GM12873 (cell line): ENCODE measurements around the gene OR13C8.
"Not testable (repeated sequence)": the region's sequence is repeated elsewhere in the genome, so short reads cannot be mapped to it uniquely, and the experiment has no call there.

Experiments used
- CTCF ChIP-seq: IDR thresholded peaks from 2 replicates; pipeline ENCODE4 v1.5.1; 2012; ENCODE audit warnings: low read depth, mild to moderate bottlenecking, moderate library complexity, low read length, control low read depth; ENCODE audit not compliant: insufficient read depth; ENCODE audit errors: missing control alignments

The OR13C8 gene

DNA sequence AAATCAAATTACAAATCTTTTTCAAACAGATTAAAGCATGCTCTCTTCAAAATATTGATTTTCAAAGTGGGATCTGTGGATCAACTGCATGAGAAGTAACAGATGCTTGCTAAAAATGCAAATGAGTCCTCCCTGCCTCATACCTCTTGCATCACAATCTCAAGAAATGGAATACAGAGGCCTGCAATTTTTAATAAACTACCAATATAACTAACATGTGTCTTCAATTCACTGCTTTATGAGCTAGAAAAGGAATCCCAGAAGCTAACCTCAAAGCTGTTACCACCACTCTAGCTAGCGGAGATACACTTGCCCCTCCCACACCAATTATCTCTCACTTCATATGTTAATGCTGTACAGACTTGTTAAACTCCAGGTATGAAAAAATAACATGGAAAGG lies 20.7 kb downstream of the OR13C8 start:
- TF ChIP-seq CTCF, result no peak

DNA sequence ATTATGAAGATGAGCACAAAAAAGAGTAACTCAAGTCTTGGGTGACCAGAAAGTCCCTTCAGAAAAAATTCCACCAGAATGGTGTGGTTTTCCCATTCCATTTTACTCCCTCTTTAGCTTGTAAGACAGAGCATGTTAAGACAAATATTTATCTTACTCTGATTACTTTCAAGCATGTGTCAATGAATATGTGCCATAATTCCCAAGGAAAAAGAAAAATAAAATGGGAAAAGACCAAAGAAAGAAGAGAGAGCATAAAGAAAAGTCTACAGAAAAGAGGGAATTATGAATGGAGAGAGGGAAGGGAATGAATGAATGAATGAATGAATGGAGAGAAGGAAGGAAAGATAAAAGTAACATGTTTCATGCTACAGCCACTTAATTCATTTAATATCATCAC lies 30.3 kb downstream of the OR13C8 start, which contains the start of gene OR13C5:
TSS of gene OR13C5 (minus strand) at position 101 of the 400 bp plus-strand sequence. CDS start at position 101, 0 bp downstream.
- TF ChIP-seq CTCF, result not testable (repeated sequence)

GRCh38 chr9:104604801-104605200 lies 35.8 kb downstream of the OR13C8 start:
- no peak for TF ChIP-seq CTCF

DNA sequence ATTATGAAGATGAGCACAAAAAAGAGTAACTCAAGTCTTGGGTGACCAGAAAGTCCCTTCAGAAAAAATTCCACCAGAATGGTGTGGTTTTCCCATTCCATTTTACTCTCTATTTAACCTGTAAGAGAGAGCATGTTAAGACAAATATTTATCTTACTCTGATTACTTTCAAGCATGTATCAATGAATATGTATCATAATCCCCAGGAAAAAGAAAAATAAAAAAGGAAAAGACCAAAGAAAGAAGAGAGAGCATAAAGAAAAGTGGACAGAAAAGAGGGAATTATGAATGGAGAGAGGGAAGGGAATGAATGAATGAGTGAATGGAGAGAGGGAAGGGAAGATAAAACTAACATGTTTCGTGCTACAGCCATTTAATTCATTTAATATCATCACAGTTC lies 36.6 kb downstream of the OR13C8 start, which contains the start of gene OR13C2:
TSS of gene OR13C2 (minus strand) at position 101 of the 400 bp plus-strand sequence. CDS start at position 101, 0 bp downstream.
- not testable (repeated sequence) for TF ChIP-seq CTCF

GRCh38 chr9:104606152-104606551 lies 37.2 kb downstream of the OR13C8 start:
- TF ChIP-seq CTCF, result no peak

- TF ChIP-seq CTCF, result no peak
Measured at GRCh38 chr9:104608336-104608735, 39.4 kb downstream of the OR13C8 start.

DNA sequence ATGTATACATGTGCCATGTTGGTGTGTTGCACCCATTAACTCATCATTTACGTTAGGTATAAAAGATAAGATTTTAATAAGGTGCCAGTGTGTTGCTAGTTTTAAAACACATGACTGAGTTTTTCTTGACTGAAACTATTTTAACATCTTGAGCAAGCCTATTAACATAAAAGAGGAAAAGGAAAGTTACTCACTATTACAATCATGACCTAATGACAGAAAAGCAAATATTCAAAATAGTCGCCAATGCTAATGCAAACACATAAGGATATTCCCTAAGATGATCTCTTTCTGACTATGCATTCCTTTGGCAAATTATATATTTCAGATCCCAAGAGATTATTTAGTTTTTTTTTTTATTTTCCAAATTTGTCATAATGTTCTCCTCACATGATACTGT lies 42.2 kb downstream of the OR13C8 start:
- TF ChIP-seq CTCF, result no peak
